A549 (cell line): ENCODE measurements around the gene ATP10B.

Experiments used
- CHD2 ChIP-seq: fragments of 150-350 bp; IDR thresholded peaks from 2 replicates; pipeline ENCODE4 v1.6.1; 2014; ENCODE audit warnings: low read length; ENCODE audit not compliant: partially characterized antibody
- CHD4 ChIP-seq: fragments of 200-600 bp; sonication (generic); IDR thresholded peaks from 2 replicates; pipeline ENCODE4 v1.6.1; 2016; ENCODE audit warnings: antibody characterized with exemption, mild to moderate bottlenecking, borderline replicate concordance
- CTCF ChIP-seq: fragments of >200 bp; sonication (Bioruptor Twin); formaldehyde crosslinking; IDR thresholded peaks from 3 replicates; pipeline ENCODE4 v1.5.1; 2016
- EP300 ChIP-seq, 2 experiments: fragments of >200 bp; sonication (Bioruptor Twin); formaldehyde crosslinking; IDR thresholded peaks; 2 replicates in 1 of 2; 3 replicates in 1 of 2; pipeline ENCODE4 v1.6.1; 2016 to 2017
- HEYL ChIP-seq: fragments of 250-450 bp; sonication (Bioruptor Pico); IDR thresholded peaks from 2 replicates; pipeline ENCODE4 v1.8.0; 2021; ENCODE audit warnings: mild to moderate bottlenecking, moderate library complexity
- JUN ChIP-seq, 2 experiments: fragments of >200 bp; sonication (Bioruptor Twin); formaldehyde crosslinking; IDR thresholded peaks; 2 replicates in 1 of 2; 3 replicates in 1 of 2; pipeline ENCODE4 v1.6.1; 2016 to 2017
- POLR2A ChIP-seq: IDR thresholded peaks from 2 replicates; pipeline ENCODE4 v1.6.1; 2012; ENCODE audit warnings: mild to moderate bottlenecking, low read length
- POLR2AphosphoS2 ChIP-seq: conservative IDR thresholded peaks from 2 replicates; pipeline ENCODE4 v1.6.1; 2012; ENCODE audit warnings: low read length, improper control_type of control experiment, inconsistent platforms
- SREBF2 ChIP-seq: fragments of 450-650 bp; IDR thresholded peaks from 2 replicates; pipeline ENCODE4 v1.6.1; 2014; ENCODE audit warnings: mild to moderate bottlenecking, moderate library complexity
- TP53 ChIP-seq: fragments of 250-450 bp; sonication (Bioruptor Pico); IDR thresholded peaks from 2 replicates; pipeline ENCODE4 v1.5.0; 2021; ENCODE audit warnings: mild to moderate bottlenecking, moderate library complexity
- TF ChIP-seq, protein P1 (sequence below): fragments of 150-350 bp; IDR thresholded peaks from 2 replicates; pipeline ENCODE4 v1.6.1; 2014; ENCODE audit warnings: low read depth, mild to moderate bottlenecking, low read length
- TF ChIP-seq, protein P2 (sequence below): IDR thresholded peaks from 2 replicates; pipeline ENCODE4 v1.6.1; 2012

GRCh38 chr5:160638161-160638742, 213.8 kb downstream of the ATP10B start:
- TF ChIP-seq JUN (IDR thresholded peaks at IDR 0.05) (no peak), CTCF (no peak), EP300 (IDR thresholded peaks at IDR 0.05) (no peak), POLR2A (no peak), TP53 (CRISPR knock-in tag) (no peak), HEYL (no peak), CHD2 (no peak), CHD4 (no peak), SREBF2 (no peak), POLR2AphosphoS2 (no peak)
- TF ChIP-seq, protein P1, sequence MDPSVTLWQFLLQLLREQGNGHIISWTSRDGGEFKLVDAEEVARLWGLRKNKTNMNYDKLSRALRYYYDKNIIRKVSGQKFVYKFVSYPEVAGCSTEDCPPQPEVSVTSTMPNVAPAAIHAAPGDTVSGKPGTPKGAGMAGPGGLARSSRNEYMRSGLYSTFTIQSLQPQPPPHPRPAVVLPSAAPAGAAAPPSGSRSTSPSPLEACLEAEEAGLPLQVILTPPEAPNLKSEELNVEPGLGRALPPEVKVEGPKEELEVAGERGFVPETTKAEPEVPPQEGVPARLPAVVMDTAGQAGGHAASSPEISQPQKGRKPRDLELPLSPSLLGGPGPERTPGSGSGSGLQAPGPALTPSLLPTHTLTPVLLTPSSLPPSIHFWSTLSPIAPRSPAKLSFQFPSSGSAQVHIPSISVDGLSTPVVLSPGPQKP, result no peak
- TF ChIP-seq, protein P2, sequence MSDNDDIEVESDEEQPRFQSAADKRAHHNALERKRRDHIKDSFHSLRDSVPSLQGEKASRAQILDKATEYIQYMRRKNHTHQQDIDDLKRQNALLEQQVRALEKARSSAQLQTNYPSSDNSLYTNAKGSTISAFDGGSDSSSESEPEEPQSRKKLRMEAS, result no peak
